IMR-90 (cell line): ENCODE results near the gene STX8. TPM values are rescaled to one million over a fixed set of nuclear protein-coding genes. Genes with fewer than 3 reads are reported as not detected.
A peak's percentile ranks its signal among the peaks of the same experiment; 100 is the strongest.

Experiments
- ATAC-seq: fragments of 200-7000 bp; cut with Tn5 transposase; 2 replicates; pipeline ENCODE4 v1.9.1; 2020; ENCODE audit warnings: low read depth, mild to moderate bottlenecking, moderate library complexity
- BruUV-seq: library from RNA; stranded (reverse); fragments of 400-500 nt; replicated peaks from 2 replicates; lab custom pipeline; 2021; lab: Mats Ljungman, UMichigan
- CTCF ChIA-PET: fragments of 300-600 bp; formaldehyde crosslinking; extraction: SDS; loops from one replicate; lab custom pipeline; 2021; ENCODE audit warnings: antibody characterized with exemption; lab: Yijun Ruan, JAX
- POLR2A ChIA-PET: fragments of 300-600 bp; sonication (Branson Sonifier 250); formaldehyde crosslinking; loops from one replicate; lab custom pipeline; 2022; ENCODE audit warnings: antibody characterized with exemption; ENCODE audit not compliant: unreplicated experiment; lab: Charles Lee
- DNase-seq: peaks from one replicate; pipeline ENCODE4 v3.0.0; 2013
- H2AFZ ChIP-seq: replicated peaks from 2 replicates; pipeline ENCODE3; 2013; ENCODE audit warnings: low read length, mild to moderate bottlenecking; ENCODE audit not compliant: poor library complexity
- H2AK5ac ChIP-seq: 2 replicates; pipeline ENCODE4 v1.6.1; 2013; ENCODE audit warnings: low read depth, low read length, inconsistent platforms
- H2AK9ac ChIP-seq: replicated peaks from 2 replicates; pipeline ENCODE3; 2013; ENCODE audit warnings: mild to moderate bottlenecking, low read depth, low read length, moderate library complexity; ENCODE audit not compliant: poor library complexity
- H2BK120ac ChIP-seq: 2 replicates; pipeline ENCODE4 v1.6.1; 2013; ENCODE audit warnings: low read depth, low read length, inconsistent platforms
- H2BK15ac ChIP-seq: 3 replicates; pipeline ENCODE4 v1.6.1; 2013; ENCODE audit warnings: low read depth, low read length, inconsistent platforms
- H2BK20ac ChIP-seq: 2 replicates; pipeline ENCODE4 v1.6.1; 2013; ENCODE audit warnings: low read depth, mild to moderate bottlenecking, inconsistent platforms, low read length, moderate library complexity
- H2BK5ac ChIP-seq: 2 replicates; pipeline ENCODE4 v1.6.1; 2013; ENCODE audit warnings: mild to moderate bottlenecking, low read depth, low read length, inconsistent platforms; ENCODE audit not compliant: poor library complexity, severe bottlenecking
- H3K14ac ChIP-seq: replicated peaks from 2 replicates; pipeline ENCODE4 v1.6.1; 2013; ENCODE audit warnings: low read depth, low read length, inconsistent platforms
- H3K18ac ChIP-seq: 2 replicates; pipeline ENCODE4 v1.6.1; 2013; ENCODE audit warnings: low read depth, low read length, control low read depth
- H3K23ac ChIP-seq: 2 replicates; pipeline ENCODE4 v1.6.1; 2013; ENCODE audit warnings: low read depth, low read length, inconsistent platforms
- H3K27ac ChIP-seq: 2 replicates; pipeline ENCODE4 v1.5.1; 2013; ENCODE audit warnings: mild to moderate bottlenecking, control low read depth, low read length; ENCODE audit not compliant: insufficient read depth
- H3K27me3 ChIP-seq: 2 replicates; pipeline ENCODE4 v1.6.1; 2013; ENCODE audit warnings: low read length; ENCODE audit not compliant: control insufficient read depth, insufficient read depth
- H3K36me3 ChIP-seq: 2 replicates; pipeline ENCODE4 v1.6.1; 2013; ENCODE audit warnings: low read length, mixed read lengths; ENCODE audit not compliant: control insufficient read depth, insufficient read depth
- H3K4ac ChIP-seq: 2 replicates; pipeline ENCODE4 v1.6.1; 2013; ENCODE audit warnings: low read depth, low read length, inconsistent platforms
- H3K4me1 ChIP-seq: 2 replicates; pipeline ENCODE4 v1.6.1; 2013; ENCODE audit warnings: low read length, mixed read lengths; ENCODE audit not compliant: control insufficient read depth, insufficient read depth
- H3K4me2 ChIP-seq: 2 replicates; pipeline ENCODE4 v1.6.1; 2013; ENCODE audit warnings: low read depth, mild to moderate bottlenecking, control low read depth, low read length, moderate library complexity
- H3K4me3 ChIP-seq: 2 replicates; pipeline ENCODE4 v1.5.1; 2013; ENCODE audit warnings: low read depth, mild to moderate bottlenecking, control low read depth, low read length, moderate library complexity; ENCODE audit not compliant: insufficient read depth
- H3K56ac ChIP-seq: 2 replicates; pipeline ENCODE4 v1.6.1; 2013; ENCODE audit warnings: low read length, inconsistent platforms; ENCODE audit not compliant: insufficient read depth; ENCODE audit errors: extremely low read depth
- H3K79me1 ChIP-seq, 2 experiments: 2 replicates each; pipeline ENCODE4 v1.6.1; 2013; ENCODE audit warnings: low read length in 2 of 2, inconsistent platforms in 1 of 2, low read depth in 1 of 2
- H3K9ac ChIP-seq: 2 replicates; pipeline ENCODE4 v1.6.1; 2013; ENCODE audit warnings: low read depth, low read length, control low read depth
- H3K9me1 ChIP-seq: 2 replicates; pipeline ENCODE4 v1.6.1; 2013; ENCODE audit warnings: low read length, inconsistent platforms; ENCODE audit not compliant: insufficient read depth
- H3K9me3 ChIP-seq: 2 replicates; pipeline ENCODE4 v1.6.1; 2013; ENCODE audit warnings: low read length; ENCODE audit not compliant: control insufficient read depth, insufficient read depth
- H4K20me1 ChIP-seq: 2 replicates; pipeline ENCODE4 v1.6.1; 2013; ENCODE audit warnings: low read length, inconsistent platforms; ENCODE audit not compliant: insufficient read depth
- H4K5ac ChIP-seq: 2 replicates; pipeline ENCODE4 v1.6.1; 2013; ENCODE audit warnings: mild to moderate bottlenecking, low read depth, low read length, control low read depth
- H4K8ac ChIP-seq, 2 experiments: 2 replicates each; pipeline ENCODE4 v1.6.1; 2013; ENCODE audit warnings: low read depth in 2 of 2, low read length in 2 of 2, control low read depth in 1 of 2, inconsistent platforms in 1 of 2
- H4K91ac ChIP-seq: 2 replicates; pipeline ENCODE4 v1.6.1; 2013; ENCODE audit warnings: low read depth, low read length, inconsistent platforms; ENCODE audit not compliant: insufficient read depth
- BHLHE40 ChIP-seq: fragments of 150-350 bp; IDR thresholded peaks from 2 replicates; pipeline ENCODE4 v1.6.1; 2016; ENCODE audit warnings: mild to moderate bottlenecking, low read depth, low read length
- CHD1 ChIP-seq: IDR thresholded peaks from 2 replicates; pipeline ENCODE4 v1.6.1; 2012; ENCODE audit warnings: low read depth, low read length, improper control_type of control experiment
- FOS ChIP-seq: fragments of 150-350 bp; IDR thresholded peaks from 2 replicates; pipeline ENCODE4 v1.6.1; 2016; ENCODE audit warnings: low read depth, low read length
- MAFK ChIP-seq: IDR thresholded peaks from 2 replicates; pipeline ENCODE4 v1.6.1; 2012; ENCODE audit warnings: low read depth, low read length, improper control_type of control experiment
- POLR2A ChIP-seq: IDR thresholded peaks from 2 replicates; pipeline ENCODE4 v1.6.1; 2012; ENCODE audit warnings: mild to moderate bottlenecking, low read depth, low read length
- RCOR1 ChIP-seq: IDR thresholded peaks from 2 replicates; pipeline ENCODE4 v1.6.1; 2012; ENCODE audit warnings: mild to moderate bottlenecking, low read length, improper control_type of control experiment; ENCODE audit not compliant: insufficient replicate concordance
- RFX5 ChIP-seq: IDR thresholded peaks from 2 replicates; pipeline ENCODE4 v1.8.0; 2012; ENCODE audit warnings: low read depth, mild to moderate bottlenecking, low read length, moderate library complexity
- SMC3 ChIP-seq: fragments of 150-350 bp; IDR thresholded peaks from 2 replicates; pipeline ENCODE4 v1.6.1; 2016; ENCODE audit warnings: low read depth, mild to moderate bottlenecking, antibody characterized with exemption, low read length, moderate library complexity
- WGBS, 2 experiments: methylation state at CpG; one replicate each; pipeline versions ENCODE4 v1.1.5 to v1.1.7; 2013; ENCODE audit warnings: missing lambda C conversion rate in 2 of 2; ENCODE audit not compliant: insufficient read length in 1 of 2; ENCODE audit errors: extremely low coverage in 2 of 2; 5-methylcytosine and 5-hydroxymethylcytosine counted together
- dilution Hi-C: fragments of 300-500 bp; cut with HindIII; formaldehyde crosslinking; loops from one replicate; pipeline ENCODE4 v1.14.3; 2018; ENCODE audit warnings: low sequenced_read_pairs; ENCODE audit not compliant: unreplicated experiment
- in situ Hi-C: fragments of 300-500 bp; cut with MboI; formaldehyde crosslinking; loops from 3 replicates; pipeline ENCODE4 v1.14.3; 2019; ENCODE audit warnings: low sequenced_read_pairs, inconsistent platforms, mixed read lengths
- intact Hi-C: fragments of 100-400 bp; cut with micrococcal nuclease; formaldehyde crosslinking; loops from 2 replicates; pipeline ENCODE4 v1.10.0; 2022
- polyA plus RNA-seq, 3 experiments: library from polyadenylated mRNA; depleted of rRNA; stranded (reverse); fragments of >200 nt; gene quantifications; 2 replicates each; pipeline ENCODE4 v1.2.3, GENCODE V29; 2012; ENCODE audit warnings: low replicate concordance in 1 of 3
- total RNA-seq: library from RNA; depleted of rRNA; stranded (reverse); fragments of >200 nt; gene quantifications from 2 replicates; pipeline ENCODE4 v1.2.3, GENCODE V29; 2012

Gene STX8
- total and polyA plus RNA-seq, 2 of the 4 experiments (the other 2 are of a cell fraction), result 26.5 to 47.0 TPM

- H3K36me3 ChIP-seq, result no peaks in the 10 kb centered on the region
- no peak overlapping the region for H3K27ac ChIP-seq
- H4K5ac ChIP-seq, result no peak overlapping the region
- H3K14ac ChIP-seq, result 0 out of 2 replicates have a peak overlapping the region, but pooled peaks have one; percentile 5
- H3K79me1 ChIP-seq, result no peaks in the 10 kb centered on the region; a peak in 2 of 4 replicates
- peak overlapping the region; percentile 52 for H2AFZ ChIP-seq
- peak overlapping the region; percentile 18 for H2BK5ac ChIP-seq
- H3K18ac ChIP-seq, result no peak overlapping the region; the same call in 1 of the 2 replicates
- H3K4me3 ChIP-seq, result no peak overlapping the region
- H2AK5ac ChIP-seq, result no peak overlapping the region; the same call in 1 of the 2 replicates
- H3K23ac ChIP-seq, result no peak overlapping the region
- H3K27me3 ChIP-seq, result no peaks in the 10 kb centered on the region
- peak overlapping the region; percentile 0; the same call in 1 of the 2 replicates for H3K4me2 ChIP-seq
- TF ChIP-seq POLR2A, result no peak
- TF ChIP-seq SMC3, result no peak
- peak; percentile 38; the same call in 1 of the 2 replicates for TF ChIP-seq FOS
- no peak for TF ChIP-seq CHD1
- TF ChIP-seq RFX5, result no peak
- peak; percentile 33 for TF ChIP-seq MAFK
- TF ChIP-seq RCOR1, result no peak
- no peak for TF ChIP-seq BHLHE40
- no CpG with 5 or more reads among the region's 4 CpGs for WGBS, 2 experiments
- no peaks in the 10 kb centered on the region for H3K9me3 ChIP-seq
- no peak overlapping the region for H2BK15ac ChIP-seq
- H2BK20ac ChIP-seq, result peak overlapping the region; percentile 4; the same call in 1 of the 2 replicates
- ChIA-PET POLR2A (no interaction called here), CTCF (no interaction called here)
- H4K8ac ChIP-seq, result peak overlapping the region in 1 of 2 experiments; percentile 4; a peak in 1 of 4 replicates
- dilution Hi-C loops, result no loop called here
- BruUV-seq, result no TSS peak
- no peak overlapping the region for H3K9ac ChIP-seq
- H2AK9ac ChIP-seq, result no peak overlapping the region
- DNase-seq (peak; percentile 91), ATAC-seq (peak; percentile 83)
- intact Hi-C loops, result no loop called here
- peaks cover 4% of the 10 kb centered on the region for H3K4me1 ChIP-seq
- H3K4ac ChIP-seq, result peak overlapping the region; percentile 19; the same call in 1 of the 2 replicates
- no peak overlapping the region for H4K91ac ChIP-seq
- in situ Hi-C loops, result no loop called here
- peaks cover 4% of the 10 kb centered on the region for H3K9me1 ChIP-seq
- H2BK120ac ChIP-seq, result peak overlapping the region; percentile 4; the same call in 1 of the 2 replicates
- H4K20me1 ChIP-seq, result no peaks in the 10 kb centered on the region
- no peak overlapping the region for H3K56ac ChIP-seq
Measured at GRCh38 chr17:9371019-9371418, 204.6 kb downstream of the STX8 start.
